ENCODE data around the gene PTGDR.

Gene PTGDR

GRCh38 chr14:52310541-52310940 is 43.0 kb downstream of the PTGDR start:
- no peak for DNase-seq (ENCODE audit: low read depth in 3 of 3)

GRCh38 chr14:52312931-52313355 is 45.4 kb downstream of the PTGDR start:
- no peak for DNase-seq (ENCODE audit: low read depth in 3 of 3)

DNA sequence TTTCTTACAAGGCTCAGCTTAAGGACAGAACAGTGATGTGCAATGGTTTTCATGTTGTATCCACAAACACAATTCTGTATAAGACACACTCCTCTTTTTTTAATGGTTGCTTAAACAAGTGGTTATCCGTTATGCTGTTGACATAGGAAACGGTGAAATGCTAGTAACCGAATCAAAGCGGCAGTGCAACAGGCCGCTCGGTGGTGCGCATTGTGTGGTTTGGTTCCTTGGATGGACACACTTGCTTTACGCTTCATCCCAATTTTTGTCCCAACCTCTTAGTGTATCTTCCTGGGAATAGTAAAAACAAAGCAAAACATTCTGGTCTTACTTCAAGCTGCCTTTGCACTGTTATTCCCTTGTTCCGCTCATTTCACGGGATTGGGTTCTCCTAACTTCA is 46.0 kb downstream of the PTGDR start:
- DNase-seq (ENCODE audit: low read depth in 3 of 3) = no peak

- peak; percentile 51 to 78 (median 54) for DNase-seq (ENCODE audit: low read depth in 3 of 3)
These were observed 46.6 kb downstream of the PTGDR start, which contains the start of gene PTGER2 for GRCh38 chr14:52313903-52314594. Gene PTGER2 (plus strand): TSS chr14:52314312. CDS start chr14:52314549, 237 bp downstream.

DNA sequence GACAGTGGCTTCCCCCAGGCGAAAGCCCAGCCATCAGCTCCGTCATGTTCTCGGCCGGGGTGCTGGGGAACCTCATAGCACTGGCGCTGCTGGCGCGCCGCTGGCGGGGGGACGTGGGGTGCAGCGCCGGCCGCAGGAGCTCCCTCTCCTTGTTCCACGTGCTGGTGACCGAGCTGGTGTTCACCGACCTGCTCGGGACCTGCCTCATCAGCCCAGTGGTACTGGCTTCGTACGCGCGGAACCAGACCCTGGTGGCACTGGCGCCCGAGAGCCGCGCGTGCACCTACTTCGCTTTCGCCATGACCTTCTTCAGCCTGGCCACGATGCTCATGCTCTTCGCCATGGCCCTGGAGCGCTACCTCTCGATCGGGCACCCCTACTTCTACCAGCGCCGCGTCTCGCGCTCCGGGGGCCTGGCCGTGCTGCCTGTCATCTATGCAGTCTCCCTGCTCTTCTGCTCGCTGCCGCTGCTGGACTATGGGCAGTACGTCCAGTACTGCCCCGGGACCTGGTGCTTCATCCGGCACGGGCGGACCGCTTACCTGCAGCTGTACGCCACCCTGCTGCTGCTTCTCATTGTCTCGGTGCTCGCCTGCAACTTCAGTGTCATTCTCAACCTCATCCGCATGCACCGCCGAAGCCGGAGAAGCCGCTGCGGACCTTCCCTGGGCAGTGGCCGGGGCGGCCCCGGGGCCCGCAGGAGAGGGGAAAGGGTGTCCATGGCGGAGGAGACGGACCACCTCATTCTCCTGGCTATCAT is 47.3 kb downstream of the PTGDR start:
- peak in 1 of 3 experiments; percentile 44 for DNase-seq (ENCODE audit: low read depth in 3 of 3)

DNA sequence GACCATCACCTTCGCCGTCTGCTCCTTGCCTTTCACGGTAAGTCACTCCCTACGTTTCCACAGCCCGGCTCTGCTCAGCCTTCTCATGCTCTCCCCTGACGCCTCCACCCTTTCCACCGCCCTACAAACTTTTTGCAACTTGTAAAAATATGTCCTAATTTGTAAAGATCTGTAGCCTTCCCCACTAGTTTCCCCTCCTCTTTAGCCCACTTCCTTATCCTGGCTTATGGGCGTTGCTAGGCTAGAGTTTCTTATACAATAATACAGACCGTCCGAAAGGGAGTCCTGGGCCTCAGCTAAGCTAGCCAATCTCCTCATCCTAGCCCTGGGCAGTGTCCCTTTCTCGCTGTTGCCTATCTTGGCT is 47.8 kb downstream of the PTGDR start:
- no peak for DNase-seq (ENCODE audit: low read depth in 3 of 3)

DNA sequence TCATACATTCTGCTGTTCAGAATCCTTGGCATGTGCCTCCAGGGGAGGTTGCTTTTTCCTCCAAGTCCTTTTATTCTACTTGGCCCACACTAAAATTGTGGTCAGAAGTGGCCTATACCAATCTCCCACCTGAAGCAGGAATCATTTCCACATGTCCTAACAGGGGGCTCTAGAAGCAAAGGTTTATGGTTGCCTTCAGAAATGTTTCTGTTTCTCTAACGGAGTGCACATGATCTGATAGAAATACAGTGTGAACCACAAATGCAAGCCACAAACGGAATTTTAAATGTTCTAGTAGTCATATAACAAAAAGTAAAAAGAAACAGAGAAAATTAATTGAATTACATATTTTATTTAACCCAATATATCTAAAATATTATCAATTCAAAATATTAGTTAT is 50.6 kb downstream of the PTGDR start:
- no peak for DNase-seq (ENCODE audit: low read depth in 3 of 3)

DNA sequence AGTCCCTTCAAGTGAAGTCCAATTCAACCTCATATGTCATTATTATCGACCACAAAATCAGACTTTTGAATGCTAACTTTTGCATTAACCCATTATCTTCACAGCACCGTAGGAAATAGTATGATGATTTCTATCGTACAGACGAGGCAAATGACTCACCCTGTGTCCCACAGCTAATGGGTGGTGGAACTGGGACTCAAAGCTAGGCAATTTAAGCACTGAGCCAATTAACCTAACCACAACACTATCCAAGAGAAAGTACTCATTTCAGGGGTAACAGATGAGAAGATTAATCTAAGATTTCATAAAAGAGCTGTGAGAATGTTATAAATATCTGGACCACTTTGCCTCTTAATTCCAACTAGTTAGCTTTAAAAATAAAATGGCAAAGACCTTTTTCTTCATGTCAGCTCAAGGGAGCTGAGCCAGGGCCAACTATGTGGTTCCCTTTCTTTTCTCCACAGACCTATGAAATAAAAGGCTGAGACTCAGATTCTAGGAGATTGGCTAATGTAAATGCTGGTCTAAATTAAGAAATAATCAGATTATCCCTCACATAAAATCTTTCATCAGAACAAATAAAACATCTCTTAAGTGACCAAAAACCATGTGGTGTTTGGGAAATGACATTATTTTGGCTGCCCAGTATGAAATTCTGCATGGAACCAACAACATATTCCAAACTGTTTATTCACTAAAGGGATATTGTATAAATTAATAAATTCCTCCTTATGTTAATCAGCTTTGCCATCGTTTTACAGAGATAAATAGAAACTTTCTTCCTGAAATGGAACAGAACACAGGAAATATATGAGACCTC is 51.5 kb downstream of the PTGDR start:
- DNase-seq (ENCODE audit: low read depth in 3 of 3) = no peak

GRCh38 chr14:52319919-52320318 is 52.4 kb downstream of the PTGDR start:
- DNase-seq (ENCODE audit: low read depth in 3 of 3) = no peak

DNA sequence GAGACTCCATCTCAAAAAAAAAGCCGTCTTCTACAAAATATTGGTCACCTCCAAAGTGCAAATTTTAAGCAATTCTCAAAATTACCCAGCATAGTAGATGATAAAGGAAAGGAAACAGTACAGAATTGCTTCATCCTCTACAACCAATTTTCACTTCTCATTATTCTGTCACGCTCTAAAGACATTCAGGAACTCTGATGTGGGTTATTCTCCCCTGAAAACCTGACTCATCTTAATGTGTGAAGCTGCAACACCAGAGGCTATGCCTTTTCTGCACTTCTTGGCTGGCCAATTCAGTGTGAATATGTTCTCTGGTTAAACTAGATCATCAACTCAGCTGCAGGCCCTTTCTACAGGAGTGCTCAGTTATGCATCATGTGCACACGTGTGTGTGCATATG is 57.6 kb downstream of the PTGDR start:
- DNase-seq (ENCODE audit: low read depth in 3 of 3) = no peak

- DNase-seq (ENCODE audit: low read depth in 3 of 3) = no peak
These were observed 58.1 kb downstream of the PTGDR start for GRCh38 chr14:52325630-52326029.

Measured in stimulated activated CD4-positive, alpha-beta T cell treated with anti-CD3 and anti-CD28 coated beads, TNF-alpha, amount 100 ng/mL, for 24 hours (primary cell).